Measurements from ENCODE around the gene PFAS. TPM values are rescaled to one million over a fixed set of nuclear protein-coding genes. Genes with fewer than 3 reads are reported as not detected.

The PFAS gene
- total and polyA plus RNA-seq, 10 of the 15 experiments (the other 5 are each of a cell fraction or from before 2014, with no cell fraction given): 13.9 to 122 (median 47.2) TPM

GRCh38 chr17:8220783-8221662 lies 28.1 kb upstream of the PFAS start (continued):
- peak; percentile 73; the same call in 1 of the 2 replicates for TF ChIP-seq ZBTB40 (IDR thresholded peaks at IDR 0.05; ENCODE audit: borderline replicate concordance)
- no peak; the same call in 1 of the 2 replicates for TF ChIP-seq GATAD2B (conservative IDR thresholded peaks at IDR 0.05; ENCODE audit: low read depth)
- peak; percentile 3 for TF ChIP-seq NBN (IDR thresholded peaks at IDR 0.05)
- peak; percentile 58; the same call in 1 of the 3 replicates for TF ChIP-seq POU2F2 (IDR thresholded peaks at IDR 0.05; ENCODE audit: borderline replicate concordance, low read depth, low read length)
- TF ChIP-seq IRF3 (IDR thresholded peaks at IDR 0.05): no peak
- 0 out of 2 replicates have a peak, but pooled peaks have one; percentile 61 for TF ChIP-seq STAT1 (conservative IDR thresholded peaks at IDR 0.05)
- TF ChIP-seq ZSCAN29 (IDR thresholded peaks at IDR 0.05): peak; percentile 96
- TF ChIP-seq SMAD1 (IDR thresholded peaks at IDR 0.05; ENCODE audit: low read depth, partially characterized antibody): no peak
- no peak for TF ChIP-seq FOS (IDR thresholded peaks at IDR 0.05; ENCODE audit: borderline replicate concordance, extremely low read depth, insufficient read length)
- no peak for TF ChIP-seq USF2 (IDR thresholded peaks at IDR 0.05; ENCODE audit: borderline replicate concordance, low read depth, low read length)
- TF ChIP-seq JUNB (IDR thresholded peaks at IDR 0.05): no peak
- TF ChIP-seq IKZF2 (IDR thresholded peaks at IDR 0.05): peak; percentile 98
- no peak for TF ChIP-seq SMC3 (IDR thresholded peaks at IDR 0.05; ENCODE audit: borderline replicate concordance, low read length)
- no peak for TF ChIP-seq DPF2 (IDR thresholded peaks at IDR 0.05)
- 0 out of 6 replicates have a peak, but pooled peaks of 1 of the 3 experiments have one; percentile 8 for TF ChIP-seq CTCF (IDR thresholded peaks at IDR 0.05 in 2 of 3, conservative IDR thresholded peaks at IDR 0.05 in 1 of 3; ENCODE audit: control insufficient read depth in 2 of 3, extremely low read depth in 1 of 3, insufficient read depth in 1 of 3, low read depth in 3 of 3, low read length in 3 of 3)
- no peak for TF ChIP-seq NFXL1 (IDR thresholded peaks at IDR 0.05; ENCODE audit: borderline replicate concordance)
- TF ChIP-seq EED (IDR thresholded peaks at IDR 0.05; ENCODE audit: low read depth): peak; percentile 81

Measured in GM12878 (cell line).